Endothelial cell of umbilical vein (primary cell): ENCODE data around the gene MFSD6L. TPM values are rescaled to one million over a fixed set of nuclear protein-coding genes. Genes with fewer than 3 reads are reported as not detected.

Experiments used
- BruUV-seq: library from RNA; stranded (reverse); fragments of 400-500 nt; replicated peaks from 2 replicates; lab custom pipeline; 2021; lab: Mats Ljungman, UMichigan
- CTCF ChIA-PET: fragments of 300-600, 350-600 bp; sonication (Branson Sonifier 250); formaldehyde crosslinking; loops from one replicate; lab custom pipeline; 2021; ENCODE audit warnings: antibody characterized with exemption, inconsistent platforms; lab: Charles Lee
- POLR2A ChIA-PET: fragments of 300-600, 350-600 bp; sonication (Branson Sonifier 250); formaldehyde crosslinking; loops from one replicate; lab custom pipeline; 2021; ENCODE audit warnings: antibody characterized with exemption, inconsistent platforms; lab: Charles Lee
- DNase-seq: peaks from one replicate; pipeline ENCODE4 v3.0.0-alpha.2; 2011; ENCODE audit warnings: low read depth, low spot score
- FAIRE-seq: peaks from 2 replicates; lab custom pipeline; 2011; peaks lifted over from hg19 to GRCh38; lab: Jason Lieb, UNC
- H2AFZ ChIP-seq: 2 replicates; pipeline ENCODE4 v1.6.0; 2012; ENCODE audit warnings: low read depth, low read length, control low read depth, inconsistent platforms
- H3K27ac ChIP-seq: 2 replicates; pipeline ENCODE4 v1.5.1; 2011; ENCODE audit warnings: low read depth, mild to moderate bottlenecking, control low read depth, low read length, moderate library complexity; ENCODE audit not compliant: insufficient read depth
- H3K27me3 ChIP-seq, 2 experiments: 2 replicates each; pipeline versions ENCODE4 v1.6.0 to v1.6.1; 2011; ENCODE audit warnings: low read length in 2 of 2, mixed read lengths in 1 of 2; ENCODE audit not compliant: control insufficient read depth in 2 of 2, insufficient read depth in 2 of 2
- H3K36me3 ChIP-seq, 2 experiments: 2 replicates in 1 of 2; 3 replicates in 1 of 2; pipeline ENCODE4 v1.5.1; 2011; ENCODE audit warnings: low read length in 2 of 2, mild to moderate bottlenecking in 1 of 2, moderate library complexity in 1 of 2; ENCODE audit not compliant: control insufficient read depth in 2 of 2, insufficient read depth in 2 of 2; ENCODE audit errors: extremely low read depth in 1 of 2
- H3K4me1 ChIP-seq: 3 replicates; pipeline ENCODE4 v1.5.1; 2011; ENCODE audit warnings: mild to moderate bottlenecking, low read length; ENCODE audit not compliant: control insufficient read depth, insufficient read depth; ENCODE audit errors: extremely low read depth
- H3K4me2 ChIP-seq: 2 replicates; pipeline ENCODE4 v1.6.1; 2011; ENCODE audit warnings: low read length, control low read depth, mixed read lengths; ENCODE audit not compliant: insufficient read depth
- H3K4me3 ChIP-seq, 3 experiments: fragments of 200-600 bp in 1 of 3; sonication (generic), shearing (Covaris generic) in 1 of 3; replicated peaks in 1 of 3; 2 replicates each; pipeline ENCODE4 v1.5.1; 2011 to 2016; ENCODE audit warnings: control low read depth in 3 of 3, low read length in 3 of 3, mild to moderate bottlenecking in 2 of 3, inconsistent platforms in 1 of 3, low read depth in 1 of 3, moderate library complexity in 1 of 3; ENCODE audit not compliant: insufficient read depth in 1 of 3
- H3K79me2 ChIP-seq: 2 replicates; pipeline ENCODE4 v1.6.0; 2012; ENCODE audit warnings: low read length, inconsistent platforms; ENCODE audit not compliant: control insufficient read depth, insufficient read depth
- H3K9ac ChIP-seq: replicated peaks from 2 replicates; pipeline ENCODE3; 2011; ENCODE audit warnings: low read length, control low read depth; ENCODE audit not compliant: insufficient read depth; ENCODE audit errors: extremely low read depth
- H3K9me1 ChIP-seq: replicated peaks from 3 replicates; pipeline ENCODE4 v1.6.0; 2011; ENCODE audit warnings: mild to moderate bottlenecking, low read length; ENCODE audit not compliant: control insufficient read depth, insufficient read depth; ENCODE audit errors: extremely low read depth
- H3K9me3 ChIP-seq: replicated peaks from 2 replicates; pipeline ENCODE4 v1.5.1; 2012; ENCODE audit warnings: low read length, inconsistent platforms; ENCODE audit not compliant: control insufficient read depth, insufficient read depth
- H4K20me1 ChIP-seq: replicated peaks from 2 replicates; pipeline ENCODE3; 2011; ENCODE audit warnings: mild to moderate bottlenecking, low read length; ENCODE audit not compliant: control insufficient read depth, insufficient read depth; ENCODE audit errors: extremely low read depth
- EZH2 ChIP-seq: IDR thresholded peaks from 2 replicates; pipeline ENCODE4 v1.6.1; 2012; ENCODE audit warnings: borderline replicate concordance, low read depth, mild to moderate bottlenecking, moderate library complexity, low read length, inconsistent platforms; ENCODE audit not compliant: severe bottlenecking
- FOS ChIP-seq: IDR thresholded peaks from 2 replicates; pipeline ENCODE4 v1.6.1; 2011; ENCODE audit warnings: mild to moderate bottlenecking, low read length, moderate library complexity, borderline replicate concordance; ENCODE audit not compliant: insufficient read depth
- GATA2 ChIP-seq: IDR thresholded peaks from 2 replicates; pipeline ENCODE4 v1.7.0; 2011; ENCODE audit warnings: low read depth, mild to moderate bottlenecking, moderate library complexity, mixed read lengths, low read length; ENCODE audit not compliant: insufficient read length, insufficient read depth
- JUN ChIP-seq: IDR thresholded peaks from 2 replicates; pipeline ENCODE4 v1.6.1; 2011; ENCODE audit warnings: borderline replicate concordance, low read depth; ENCODE audit not compliant: insufficient read length, insufficient read depth
- MYC ChIP-seq: IDR thresholded peaks from one replicate; pipeline ENCODE4 v1.6.1; 2011; ENCODE audit warnings: mild to moderate bottlenecking, low read depth, low read length
- POLR2A ChIP-seq: IDR thresholded peaks from 2 replicates; pipeline ENCODE4 v1.6.1; 2012; ENCODE audit warnings: low read depth, mild to moderate bottlenecking, control low read depth, low read length
- POLR2AphosphoS5 ChIP-seq: IDR thresholded peaks from 2 replicates; pipeline ENCODE4 v1.6.1; 2012; ENCODE audit warnings: low read depth, mild to moderate bottlenecking, control low read depth, low read length, moderate library complexity; ENCODE audit not compliant: insufficient read depth
- dilution Hi-C: fragments of 300-500 bp; cut with MboI; formaldehyde crosslinking; loops from one replicate; pipeline ENCODE4 v1.15.0; 2019; ENCODE audit warnings: low sequenced_read_pairs; ENCODE audit not compliant: extremely low pct_ligation_motif_present
- intact Hi-C: fragments of 100-400 bp; cut with micrococcal nuclease; formaldehyde crosslinking; loops from one replicate; pipeline ENCODE4 v1.10.0; 2022
- polyA plus RNA-seq, 4 experiments: library from polyadenylated mRNA; depleted of rRNA in 3 of 4; stranded (reverse) in 3 of 4; unstranded in 1 of 4; fragments of >200 nt; gene quantifications; 2 replicates each; pipeline versions ENCODE4 v1.2.1 to v1.2.3, GENCODE V29; 2011 to 2012; ENCODE audit warnings: missing spikeins in 1 of 4
- total RNA-seq: library from RNA; stranded (reverse); gene quantifications from 2 replicates; pipeline ENCODE4 v1.2.3, GENCODE V29; 2021
- TF ChIP-seq, protein P1 (sequence below), 2 donors: IDR thresholded peaks; 1 replicate in 1 of 2; 2 replicates in 1 of 2; pipeline ENCODE4 v1.5.1; 2011; ENCODE audit warnings: low read length in 2 of 2, mild to moderate bottlenecking in 2 of 2, moderate library complexity in 2 of 2, control low read depth in 1 of 2, inconsistent platforms in 1 of 2, low read depth in 1 of 2; ENCODE audit not compliant: insufficient read depth in 1 of 2; ENCODE audit errors: extremely low read depth in 1 of 2
- TF ChIP-seq, protein P2 (sequence below): IDR thresholded peaks from 2 replicates; pipeline ENCODE4 v1.6.1; 2011; ENCODE audit not compliant: insufficient read depth, insufficient read length

MFSD6L gene
- total and polyA plus RNA-seq, 2 donors (not counting 3 experiments of a cell fraction or from before 2014, with no cell fraction given), result not detected

DNA sequence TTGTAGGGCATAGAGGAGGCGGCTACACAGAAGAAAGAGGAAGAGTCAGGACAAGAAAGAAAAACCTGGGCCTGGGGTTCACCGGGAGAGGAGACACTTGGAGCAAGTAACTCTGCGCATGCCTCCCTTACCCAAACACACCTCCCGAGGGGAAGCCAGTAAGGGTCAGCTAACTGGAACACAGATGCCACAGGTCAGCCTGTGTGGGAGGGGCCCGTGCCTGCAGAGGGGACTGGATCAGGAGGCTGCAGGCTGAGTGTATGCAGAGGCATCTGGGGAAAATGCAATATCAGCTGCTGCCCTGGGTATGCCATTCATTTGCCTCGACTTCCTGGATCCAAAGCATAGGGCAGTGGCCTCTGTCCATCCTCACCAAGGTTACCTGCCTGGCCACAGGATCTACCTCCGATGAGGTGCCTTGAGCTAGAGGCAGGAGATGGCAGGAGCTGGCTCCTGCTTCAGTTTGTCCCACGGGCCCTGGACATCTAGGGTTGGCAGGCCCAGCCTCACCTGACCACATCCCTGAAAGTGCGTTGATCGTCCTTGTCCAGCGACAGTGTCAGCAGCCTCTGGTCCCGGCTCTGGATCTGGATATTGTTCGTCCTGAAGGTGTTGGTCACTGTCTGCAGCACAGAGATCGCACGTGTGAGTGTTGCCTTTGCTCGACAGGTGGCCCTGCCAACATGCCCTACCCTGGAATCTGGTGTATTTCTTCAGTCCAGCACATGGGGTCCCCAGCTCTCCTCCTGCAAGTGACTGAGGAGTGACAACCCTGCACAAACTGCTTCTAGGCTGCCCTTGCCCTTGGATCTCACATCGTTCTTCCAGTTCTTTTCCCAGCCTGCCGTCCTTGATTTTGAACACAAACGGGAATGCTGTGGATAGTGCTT lies 4.6 kb upstream of the MFSD6L start:
- CTCF ChIA-PET, result interaction anchor here (1.1 to 1.3 kb wide), 2 partner anchors 18 to 92 kb away, joined by 3 to 6 read pairs; no protein-coding TSS in a partner anchor

More for the DNA sequence above, 4.6 kb upstream of the MFSD6L start:
- dilution Hi-C loops, result no loop called here
- FAIRE-seq (no peak), DNase-seq (no peak)
- no TSS peak for BruUV-seq
- no peaks in the 10 kb centered on the region for H3K9me3 ChIP-seq
- no peaks in the 10 kb centered on the region for H3K36me3 ChIP-seq
- H4K20me1 ChIP-seq, result no peaks in the 10 kb centered on the region
- intact Hi-C loops, result no loop called here
- no peak overlapping the region for H3K4me2 ChIP-seq
- peaks cover 0 to 2% of the 10 kb centered on the region in 2 experiments for H3K27me3 ChIP-seq
- H3K4me1 ChIP-seq, result no peaks in the 10 kb centered on the region
- no peak overlapping the region for H2AFZ ChIP-seq
- no peak for TF ChIP-seq POLR2AphosphoS5
- TF ChIP-seq FOS, result no peak
- no peak for TF ChIP-seq MYC
- TF ChIP-seq, protein P1, sequence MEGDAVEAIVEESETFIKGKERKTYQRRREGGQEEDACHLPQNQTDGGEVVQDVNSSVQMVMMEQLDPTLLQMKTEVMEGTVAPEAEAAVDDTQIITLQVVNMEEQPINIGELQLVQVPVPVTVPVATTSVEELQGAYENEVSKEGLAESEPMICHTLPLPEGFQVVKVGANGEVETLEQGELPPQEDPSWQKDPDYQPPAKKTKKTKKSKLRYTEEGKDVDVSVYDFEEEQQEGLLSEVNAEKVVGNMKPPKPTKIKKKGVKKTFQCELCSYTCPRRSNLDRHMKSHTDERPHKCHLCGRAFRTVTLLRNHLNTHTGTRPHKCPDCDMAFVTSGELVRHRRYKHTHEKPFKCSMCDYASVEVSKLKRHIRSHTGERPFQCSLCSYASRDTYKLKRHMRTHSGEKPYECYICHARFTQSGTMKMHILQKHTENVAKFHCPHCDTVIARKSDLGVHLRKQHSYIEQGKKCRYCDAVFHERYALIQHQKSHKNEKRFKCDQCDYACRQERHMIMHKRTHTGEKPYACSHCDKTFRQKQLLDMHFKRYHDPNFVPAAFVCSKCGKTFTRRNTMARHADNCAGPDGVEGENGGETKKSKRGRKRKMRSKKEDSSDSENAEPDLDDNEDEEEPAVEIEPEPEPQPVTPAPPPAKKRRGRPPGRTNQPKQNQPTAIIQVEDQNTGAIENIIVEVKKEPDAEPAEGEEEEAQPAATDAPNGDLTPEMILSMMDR (IDR thresholded peaks at IDR 0.05; ENCODE audit: extremely low read depth in 1 of 2, insufficient read depth in 1 of 2, low read depth in 1 of 2, low read length in 2 of 2), result no peak
- no peak for TF ChIP-seq JUN
- TF ChIP-seq, protein P2, sequence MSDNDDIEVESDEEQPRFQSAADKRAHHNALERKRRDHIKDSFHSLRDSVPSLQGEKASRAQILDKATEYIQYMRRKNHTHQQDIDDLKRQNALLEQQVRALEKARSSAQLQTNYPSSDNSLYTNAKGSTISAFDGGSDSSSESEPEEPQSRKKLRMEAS, result no peak
- no peak for TF ChIP-seq GATA2
- TF ChIP-seq POLR2A, result no peak
- no peak for TF ChIP-seq EZH2
- H3K4me3 ChIP-seq, result no peak overlapping the region
- H3K27ac ChIP-seq, result no peak overlapping the region
- H3K9me1 ChIP-seq, result no peaks in the 10 kb centered on the region
- H3K9ac ChIP-seq, result no peak overlapping the region
- POLR2A ChIA-PET, result no interaction called here
- H3K79me2 ChIP-seq, result no peaks in the 10 kb centered on the region
